Stimulated activated naive CD8-positive, alpha-beta T cell treated with anti-CD3 and anti-CD28 coated beads, Interleukin-15, Interleukin-2, amounts not matched to agents 100 U/mL and 50 U/mL, for 24 hours (primary cell): ENCODE data around the gene GALNT6.
"Not testable (repeated sequence)": the region's sequence is repeated elsewhere in the genome, so short reads cannot be mapped to it uniquely, and the experiment has no call there.

Source experiments
- ATAC-seq: fragments of 150-1000 bp; cut with Tn5 transposase; one replicate; pipeline ENCODE4 v1.10.0; 2021
- DNase-seq: peaks from one replicate; pipeline ENCODE4 v3.0.0; 2021

GALNT6 gene

GRCh38 chr12:51357374-51358047 lies 33.7 kb downstream of the GALNT6 start:
- peak; percentile 76 for ATAC-seq
- peak; percentile 52 for DNase-seq

DNA sequence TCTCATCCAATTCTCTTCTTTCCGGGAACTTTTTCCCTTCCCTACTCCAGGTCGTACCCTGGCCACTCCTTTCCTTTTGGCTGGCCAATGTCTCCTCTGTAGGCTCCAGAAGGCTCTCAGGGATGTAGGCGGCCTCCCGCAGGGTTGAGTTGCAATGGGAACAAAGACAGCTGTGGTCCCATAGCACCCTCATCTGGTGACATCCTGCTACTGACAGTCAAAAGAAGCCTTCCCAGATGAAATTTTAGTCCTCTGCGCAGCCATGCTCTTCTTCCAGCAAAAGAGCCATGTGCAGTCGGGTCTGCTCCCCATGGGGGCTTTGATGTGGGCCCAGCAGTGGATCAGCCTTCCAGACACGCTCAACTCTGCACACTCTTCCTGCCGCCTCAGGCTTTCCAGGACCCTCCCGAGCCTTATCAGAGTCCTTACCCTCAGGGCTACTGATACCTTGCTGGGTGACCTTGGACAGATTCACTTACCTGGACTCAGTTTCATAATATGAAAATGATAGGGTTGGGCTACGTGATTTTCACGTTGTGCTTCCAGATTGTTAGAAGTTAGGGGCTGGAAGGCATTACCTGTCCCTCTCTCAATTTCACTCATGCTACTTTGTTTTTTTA lies 39.2 kb downstream of the GALNT6 start:
- ATAC-seq (no peak), DNase-seq (peak; percentile 35)

- ATAC-seq (no peak), DNase-seq (no peak)
Observed at GRCh38 chr12:51349026-51349425, 42.2 kb downstream of the GALNT6 start.

DNA sequence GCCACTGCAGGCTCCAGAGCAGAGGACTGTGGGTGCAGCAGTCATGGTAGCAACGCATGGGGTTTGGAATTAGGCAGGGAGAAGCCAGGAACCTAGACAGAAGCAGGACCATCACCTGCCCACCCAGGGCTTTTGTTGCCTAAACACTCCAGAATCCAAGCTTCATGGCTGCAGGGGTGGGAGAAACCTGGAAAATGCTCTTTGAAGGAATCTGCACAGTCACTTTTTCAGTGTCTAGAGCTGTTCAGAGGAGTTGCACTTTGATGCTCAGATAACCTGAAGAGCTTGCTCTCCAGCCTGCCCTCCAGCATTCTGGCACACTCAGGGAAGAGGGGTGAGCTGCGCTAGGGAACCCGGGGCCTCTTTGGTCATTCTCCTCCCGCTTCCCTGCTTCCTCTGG lies 43.1 kb downstream of the GALNT6 start:
- no peak for ATAC-seq
- no peak for DNase-seq

DNA sequence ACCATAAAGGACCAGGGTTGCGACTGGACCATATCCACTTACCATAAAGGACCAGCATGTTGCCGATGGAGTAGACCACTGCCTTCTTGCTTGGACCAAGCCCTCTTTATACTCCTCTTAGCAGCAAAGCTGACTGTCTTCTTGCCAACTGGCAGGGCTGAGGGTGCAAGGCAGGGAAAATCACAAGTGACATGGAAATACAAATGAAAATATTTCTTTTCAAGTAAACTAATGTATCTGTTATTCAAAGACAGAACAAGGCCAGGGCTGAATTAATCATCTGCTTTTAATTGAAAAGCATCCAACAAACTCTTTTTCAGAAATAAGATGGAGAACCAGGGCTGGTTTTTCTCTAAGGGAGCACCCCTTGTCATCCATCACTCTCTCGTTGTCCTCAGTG lies 44.6 kb downstream of the GALNT6 start, which contains the start of gene CELA1:
Gene CELA1 (minus strand): TSS at position 99 of the 400 bp plus-strand sequence. CDS start 41 bp downstream, at position 58.
- ATAC-seq = no peak
- DNase-seq = no peak

DNA sequence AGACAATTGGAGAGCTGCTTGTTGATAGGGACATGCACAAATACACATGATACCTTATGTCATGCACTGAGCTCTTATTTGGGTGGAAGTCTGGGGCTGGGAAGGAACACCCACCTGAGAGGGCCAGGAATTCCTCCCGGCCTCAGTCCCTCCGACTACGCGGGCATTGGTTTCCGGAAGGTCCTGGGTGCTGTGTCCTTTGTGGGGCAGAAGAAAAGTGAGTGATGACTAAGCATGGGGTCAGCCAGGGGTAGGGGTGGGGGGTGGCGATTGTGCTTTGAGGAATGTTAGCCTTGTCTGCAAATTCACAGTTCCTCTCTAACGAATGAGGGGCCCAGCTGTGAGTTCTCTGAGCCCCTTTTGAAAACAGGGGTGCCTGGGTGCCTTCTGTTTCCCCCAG lies 45.5 kb downstream of the GALNT6 start:
- DNase-seq (no peak), ATAC-seq (no peak)

GRCh38 chr12:51343201-51343600 lies 48.0 kb downstream of the GALNT6 start:
- no peak for ATAC-seq
- DNase-seq = no peak

DNA sequence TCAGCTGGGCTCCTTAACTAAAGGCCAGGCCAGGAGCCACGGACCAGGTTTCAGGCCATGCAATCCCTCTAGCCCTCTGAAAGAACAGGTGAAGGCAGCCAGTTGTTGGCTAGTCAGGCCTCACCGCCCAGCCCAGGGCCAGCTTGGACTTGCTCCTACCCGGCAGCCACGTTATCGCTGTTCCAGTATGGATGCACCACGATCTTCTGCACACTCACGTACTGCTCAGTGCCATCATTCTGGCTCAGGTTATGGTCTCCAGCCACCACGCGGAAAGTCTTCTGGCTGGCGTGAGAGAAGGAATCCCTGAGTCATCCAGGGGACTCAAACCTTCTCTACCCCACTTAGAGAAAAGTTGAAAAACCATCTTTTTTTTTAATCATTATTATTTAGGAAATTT lies 48.8 kb downstream of the GALNT6 start:
- ATAC-seq (peak; percentile 20), DNase-seq (no peak)

- ATAC-seq (peak; percentile 75), DNase-seq (peak; percentile 71)
Observed at GRCh38 chr12:51341251-51342007, 49.8 kb downstream of the GALNT6 start.

GRCh38 chr12:51339750-51340149 lies 51.5 kb downstream of the GALNT6 start:
- no peak for DNase-seq
- ATAC-seq = no peak

DNA sequence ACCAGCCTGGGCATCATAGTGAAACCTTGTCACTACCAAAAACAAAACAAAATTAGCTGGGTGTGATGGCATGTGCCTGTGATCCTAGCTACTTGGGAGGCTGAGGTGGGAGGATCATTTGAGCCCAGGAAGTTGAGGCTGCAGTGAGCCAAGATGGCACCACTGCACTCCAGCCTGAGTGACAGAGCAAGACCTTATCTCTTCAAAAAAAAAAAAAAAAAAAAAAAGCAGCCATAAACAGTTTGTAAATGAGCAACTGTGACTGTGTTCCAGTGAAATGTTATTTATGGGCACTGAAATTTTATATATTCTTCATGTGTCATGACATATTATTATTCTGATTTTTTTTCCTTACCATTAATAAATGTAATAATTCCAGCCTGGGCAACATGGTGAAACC lies 53.9 kb downstream of the GALNT6 start:
- not testable (repeated sequence) for DNase-seq, ATAC-seq

GRCh38 chr12:51335931-51336330 lies 55.3 kb downstream of the GALNT6 start:
- no peak for ATAC-seq
- DNase-seq = no peak

GRCh38 chr12:51334764-51335163 lies 56.4 kb downstream of the GALNT6 start:
- ATAC-seq = no peak
- DNase-seq = no peak

GRCh38 chr12:51333536-51333935 lies 57.7 kb downstream of the GALNT6 start:
- ATAC-seq = no peak
- no peak for DNase-seq

- ATAC-seq (no peak), DNase-seq (no peak)
Observed at GRCh38 chr12:51330186-51330585, 61.0 kb downstream of the GALNT6 start.

DNA sequence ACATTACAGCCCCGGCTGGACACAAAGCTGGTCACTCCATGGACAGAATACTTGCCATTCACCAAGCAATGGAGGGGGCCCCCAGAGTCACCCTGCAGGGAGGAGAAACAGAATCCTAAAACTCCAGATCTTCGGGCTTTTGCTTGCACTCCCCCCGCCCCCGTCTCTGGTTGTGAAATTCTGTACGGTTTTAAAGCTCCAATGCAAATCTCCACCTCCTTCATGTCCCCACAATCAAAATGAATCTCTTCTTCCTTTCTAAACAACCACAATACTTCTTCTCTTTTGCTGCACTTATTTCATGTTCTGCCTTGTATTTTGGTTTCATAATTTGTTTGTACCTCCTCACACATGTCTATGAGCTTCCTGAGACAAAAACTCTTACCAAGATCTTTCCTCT lies 61.5 kb downstream of the GALNT6 start:
- no peak for DNase-seq
- ATAC-seq = no peak

DNA sequence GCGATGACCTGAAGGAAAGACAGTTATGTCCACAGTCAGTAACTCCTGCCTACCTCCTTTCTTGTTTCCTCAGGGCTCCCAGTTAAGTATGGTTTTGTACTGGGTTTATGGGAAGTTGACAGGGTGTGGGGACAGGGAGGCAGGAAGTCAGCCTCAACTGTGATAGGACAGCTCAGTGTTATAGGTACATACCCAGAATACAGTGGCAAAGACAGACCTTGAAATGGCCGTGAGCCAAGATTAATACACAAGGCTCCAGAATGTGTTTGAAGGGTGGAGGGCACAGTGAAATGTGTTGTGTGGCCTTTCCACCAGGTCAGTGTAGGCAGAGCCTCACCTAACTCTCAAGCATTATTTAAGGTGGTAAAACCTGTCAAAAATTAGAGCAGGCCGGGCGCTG lies 62.6 kb downstream of the GALNT6 start:
- DNase-seq (no peak), ATAC-seq (no peak)

- no peak for ATAC-seq
- no peak for DNase-seq
Observed at GRCh38 chr12:51326698-51327439, 64.3 kb downstream of the GALNT6 start.

DNA sequence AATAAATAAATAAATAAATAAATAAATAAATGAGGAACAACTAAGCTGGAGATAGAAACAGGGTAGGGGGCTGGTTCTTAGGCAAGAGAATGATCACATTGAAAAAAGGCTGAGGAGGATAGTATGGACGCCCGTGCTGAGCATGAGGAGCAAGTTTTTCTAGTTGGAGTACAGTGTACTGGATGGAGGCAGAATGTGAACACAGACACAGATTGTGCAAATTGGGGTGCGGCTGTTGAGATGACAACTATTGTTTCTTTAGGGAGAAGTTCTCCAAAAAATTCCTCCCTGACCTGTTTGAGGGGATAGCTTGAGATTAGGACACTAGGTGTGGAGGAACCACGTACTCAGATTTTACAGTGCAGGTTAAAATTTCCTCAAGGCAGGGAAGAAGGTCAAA lies 66.3 kb downstream of the GALNT6 start:
- ATAC-seq (no peak), DNase-seq (no peak)

DNA sequence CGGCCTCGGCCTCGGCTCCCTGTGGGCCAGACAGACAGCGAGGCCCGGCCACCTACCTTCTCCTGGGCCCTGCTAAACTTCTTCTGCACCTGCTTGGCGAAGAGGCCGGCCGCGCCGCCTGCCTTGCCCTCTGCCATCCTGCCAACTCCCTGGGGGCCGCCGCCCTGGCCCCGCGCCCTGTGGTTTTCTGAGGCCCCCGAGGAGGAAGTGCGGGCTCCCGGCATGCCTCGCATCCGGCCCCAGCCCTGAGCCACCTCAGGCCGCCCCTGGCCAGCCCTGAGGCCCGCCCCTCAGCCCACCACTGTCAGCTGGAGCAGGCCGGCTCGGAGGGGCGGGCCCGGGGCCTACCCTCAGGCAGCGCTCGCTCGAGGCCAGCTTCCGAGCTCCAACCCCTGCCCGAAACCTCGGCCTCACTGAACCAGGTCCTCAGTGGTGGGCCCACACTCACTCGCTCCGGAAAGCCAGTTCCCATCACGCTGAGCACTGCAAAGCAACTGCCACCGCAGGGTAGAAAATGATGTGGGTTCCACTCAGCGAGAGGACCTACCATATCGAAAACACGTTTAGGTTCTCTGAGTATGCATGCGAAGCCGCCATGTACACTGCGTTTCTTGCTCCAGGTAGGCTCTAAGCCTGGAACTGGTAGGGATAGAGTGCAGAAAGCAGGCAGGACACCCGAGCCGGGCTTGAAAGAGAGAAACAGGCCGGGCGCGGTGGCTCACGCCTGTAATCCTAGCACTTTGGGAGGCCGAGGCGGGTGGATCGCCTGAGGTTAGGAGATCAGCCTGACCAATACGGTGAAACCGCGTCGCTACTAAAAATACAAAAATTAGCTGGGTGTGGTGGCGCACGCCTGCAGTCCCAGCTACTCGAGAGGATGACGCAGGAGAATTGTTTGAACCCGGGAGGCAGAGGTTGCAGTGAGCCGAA lies 67.0 kb downstream of the GALNT6 start, which contains the start of gene BIN2:
Gene BIN2 (minus strand): TSS at position 209 of the 930 bp plus-strand sequence. CDS start 72 bp downstream, at position 137.
- DNase-seq (peak; percentile 86), ATAC-seq (peak; percentile 85)

DNA sequence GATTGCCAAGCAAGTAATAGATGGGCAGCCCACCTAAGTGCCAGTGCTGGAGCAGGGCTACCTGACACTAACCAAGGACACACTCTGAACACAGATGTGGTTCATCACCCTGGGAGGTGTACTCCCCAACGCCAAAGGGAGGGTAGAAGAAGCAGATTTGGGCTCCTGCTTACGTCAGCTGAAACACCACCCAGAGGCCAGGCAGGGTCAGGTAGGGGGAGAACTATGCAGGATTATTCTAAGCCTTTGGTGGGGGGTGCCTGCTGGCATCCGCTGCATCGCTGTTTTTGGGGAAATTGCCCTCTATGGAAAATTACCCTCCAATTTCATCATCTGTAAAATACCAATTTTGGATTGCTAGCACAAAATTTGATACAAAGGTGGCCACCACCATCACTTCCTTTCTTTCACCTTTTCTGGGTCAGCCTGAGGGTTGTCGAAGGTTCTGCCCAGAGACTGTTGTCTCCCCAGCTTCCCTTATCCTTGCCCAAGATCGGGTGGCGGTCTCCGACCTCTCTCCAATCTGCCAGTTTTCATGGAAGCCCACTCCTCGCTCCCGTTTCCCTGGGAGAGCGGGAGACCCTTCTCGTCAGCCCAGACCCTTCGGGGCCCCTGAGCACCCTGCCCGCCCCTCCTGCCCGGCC lies 67.8 kb downstream of the GALNT6 start:
- ATAC-seq = peak; percentile 61
- DNase-seq = peak; percentile 66
